ENCODE measurements around the gene CPEB1.

DNA sequence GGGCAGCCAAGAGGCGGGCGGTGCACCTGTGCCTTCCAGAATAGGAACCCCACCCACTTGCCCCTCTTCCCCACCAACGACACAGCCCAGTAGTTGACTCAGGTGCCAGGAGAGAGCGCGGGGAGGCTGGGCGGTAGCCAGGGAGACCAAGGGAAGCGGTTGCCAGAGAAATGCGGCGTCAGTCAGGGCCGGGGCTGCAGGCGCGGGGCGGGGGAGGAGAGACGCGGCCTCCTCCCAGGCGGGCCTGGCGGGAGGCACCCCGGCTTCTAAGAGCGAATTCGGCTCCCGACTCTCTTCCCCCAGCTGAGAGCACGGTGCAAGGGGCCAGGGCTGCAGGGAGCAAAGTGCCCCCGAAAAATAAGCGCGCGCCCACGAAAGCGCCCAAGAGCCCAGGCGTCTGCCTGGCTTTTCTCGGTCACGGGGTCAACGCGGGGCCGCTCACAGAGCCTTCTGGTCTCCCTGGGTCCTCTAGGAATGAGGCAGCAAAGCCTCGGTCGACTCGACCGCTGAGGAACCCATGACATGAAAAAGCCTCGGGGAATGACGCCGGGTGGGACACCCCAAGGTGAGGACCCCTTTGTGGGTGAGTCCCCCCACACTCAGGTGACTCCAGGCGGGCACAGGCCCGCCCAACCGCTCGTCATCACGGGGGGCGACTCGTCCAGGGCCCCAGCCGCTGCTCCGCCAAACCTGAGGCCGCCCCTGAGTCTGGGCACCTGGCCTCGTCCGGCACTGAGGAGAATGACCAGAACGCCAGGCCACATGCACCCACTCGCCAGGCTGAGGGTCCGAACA is 716 bp downstream of the CPEB1 start:
- TF ChIP-seq, protein P1, sequence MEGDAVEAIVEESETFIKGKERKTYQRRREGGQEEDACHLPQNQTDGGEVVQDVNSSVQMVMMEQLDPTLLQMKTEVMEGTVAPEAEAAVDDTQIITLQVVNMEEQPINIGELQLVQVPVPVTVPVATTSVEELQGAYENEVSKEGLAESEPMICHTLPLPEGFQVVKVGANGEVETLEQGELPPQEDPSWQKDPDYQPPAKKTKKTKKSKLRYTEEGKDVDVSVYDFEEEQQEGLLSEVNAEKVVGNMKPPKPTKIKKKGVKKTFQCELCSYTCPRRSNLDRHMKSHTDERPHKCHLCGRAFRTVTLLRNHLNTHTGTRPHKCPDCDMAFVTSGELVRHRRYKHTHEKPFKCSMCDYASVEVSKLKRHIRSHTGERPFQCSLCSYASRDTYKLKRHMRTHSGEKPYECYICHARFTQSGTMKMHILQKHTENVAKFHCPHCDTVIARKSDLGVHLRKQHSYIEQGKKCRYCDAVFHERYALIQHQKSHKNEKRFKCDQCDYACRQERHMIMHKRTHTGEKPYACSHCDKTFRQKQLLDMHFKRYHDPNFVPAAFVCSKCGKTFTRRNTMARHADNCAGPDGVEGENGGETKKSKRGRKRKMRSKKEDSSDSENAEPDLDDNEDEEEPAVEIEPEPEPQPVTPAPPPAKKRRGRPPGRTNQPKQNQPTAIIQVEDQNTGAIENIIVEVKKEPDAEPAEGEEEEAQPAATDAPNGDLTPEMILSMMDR (IDR thresholded peaks at IDR 0.05; ENCODE audit: insufficient read depth, low read length) = no peak
- TF ChIP-seq, protein P2, sequence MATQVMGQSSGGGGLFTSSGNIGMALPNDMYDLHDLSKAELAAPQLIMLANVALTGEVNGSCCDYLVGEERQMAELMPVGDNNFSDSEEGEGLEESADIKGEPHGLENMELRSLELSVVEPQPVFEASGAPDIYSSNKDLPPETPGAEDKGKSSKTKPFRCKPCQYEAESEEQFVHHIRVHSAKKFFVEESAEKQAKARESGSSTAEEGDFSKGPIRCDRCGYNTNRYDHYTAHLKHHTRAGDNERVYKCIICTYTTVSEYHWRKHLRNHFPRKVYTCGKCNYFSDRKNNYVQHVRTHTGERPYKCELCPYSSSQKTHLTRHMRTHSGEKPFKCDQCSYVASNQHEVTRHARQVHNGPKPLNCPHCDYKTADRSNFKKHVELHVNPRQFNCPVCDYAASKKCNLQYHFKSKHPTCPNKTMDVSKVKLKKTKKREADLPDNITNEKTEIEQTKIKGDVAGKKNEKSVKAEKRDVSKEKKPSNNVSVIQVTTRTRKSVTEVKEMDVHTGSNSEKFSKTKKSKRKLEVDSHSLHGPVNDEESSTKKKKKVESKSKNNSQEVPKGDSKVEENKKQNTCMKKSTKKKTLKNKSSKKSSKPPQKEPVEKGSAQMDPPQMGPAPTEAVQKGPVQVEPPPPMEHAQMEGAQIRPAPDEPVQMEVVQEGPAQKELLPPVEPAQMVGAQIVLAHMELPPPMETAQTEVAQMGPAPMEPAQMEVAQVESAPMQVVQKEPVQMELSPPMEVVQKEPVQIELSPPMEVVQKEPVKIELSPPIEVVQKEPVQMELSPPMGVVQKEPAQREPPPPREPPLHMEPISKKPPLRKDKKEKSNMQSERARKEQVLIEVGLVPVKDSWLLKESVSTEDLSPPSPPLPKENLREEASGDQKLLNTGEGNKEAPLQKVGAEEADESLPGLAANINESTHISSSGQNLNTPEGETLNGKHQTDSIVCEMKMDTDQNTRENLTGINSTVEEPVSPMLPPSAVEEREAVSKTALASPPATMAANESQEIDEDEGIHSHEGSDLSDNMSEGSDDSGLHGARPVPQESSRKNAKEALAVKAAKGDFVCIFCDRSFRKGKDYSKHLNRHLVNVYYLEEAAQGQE (IDR thresholded peaks at IDR 0.05; ENCODE audit: insufficient replicate concordance, low read depth) = no peak

All from HL-60 (cell line).